T follicular helper cell (primary cell): ENCODE measurements around the gene MRPS31.
"Not testable (repeated sequence)": the region's sequence is repeated elsewhere in the genome, so short reads cannot be mapped to it uniquely, and the experiment has no call there.

Experiments used
- DNase-seq: peaks from one replicate; pipeline ENCODE4 v3.0.0-alpha.2; 2020; ENCODE audit warnings: low read depth

The MRPS31 gene

DNA sequence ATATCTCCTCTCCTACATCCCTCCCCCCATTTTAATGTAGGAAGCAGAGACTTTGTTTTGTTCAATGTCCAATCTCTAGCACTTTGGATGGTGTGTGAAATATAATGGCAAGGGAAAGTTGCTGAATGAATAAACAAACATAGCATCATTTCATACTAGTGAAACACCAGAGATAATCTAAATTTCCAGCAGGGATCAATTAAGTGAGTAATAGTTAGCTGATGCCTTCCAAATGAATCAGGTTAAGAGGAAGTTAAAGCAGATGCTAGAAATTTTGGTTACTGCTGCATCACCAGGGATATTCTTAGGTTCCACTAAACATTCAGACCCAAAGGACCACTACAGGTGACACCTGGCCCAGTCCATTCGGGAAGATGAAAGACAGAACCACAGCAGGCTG, 8.1 kb downstream of the MRPS31 start:
- no peak for DNase-seq

- no peak for DNase-seq
Observed at GRCh38 chr13:40758811-40759210, 12.2 kb downstream of the MRPS31 start.

DNA sequence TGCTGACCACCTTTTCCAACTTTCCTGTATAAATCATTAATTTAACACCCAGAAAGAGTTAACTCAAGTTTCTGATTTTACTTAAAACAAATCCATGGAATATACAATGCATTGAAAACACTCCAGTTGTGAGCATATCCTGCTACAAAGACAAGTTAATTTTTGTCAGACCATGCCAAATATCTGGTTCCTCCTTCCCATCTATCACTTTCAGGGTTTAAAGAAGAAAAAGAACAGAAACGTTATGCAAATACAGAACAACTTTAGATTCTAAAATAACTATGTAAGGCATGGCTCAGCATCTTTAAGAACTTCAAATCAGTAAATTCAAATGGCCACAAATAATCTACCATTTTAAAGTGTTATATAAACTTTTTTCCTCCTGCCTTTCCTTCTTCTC, 14.9 kb downstream of the MRPS31 start:
- DNase-seq = no peak

DNA sequence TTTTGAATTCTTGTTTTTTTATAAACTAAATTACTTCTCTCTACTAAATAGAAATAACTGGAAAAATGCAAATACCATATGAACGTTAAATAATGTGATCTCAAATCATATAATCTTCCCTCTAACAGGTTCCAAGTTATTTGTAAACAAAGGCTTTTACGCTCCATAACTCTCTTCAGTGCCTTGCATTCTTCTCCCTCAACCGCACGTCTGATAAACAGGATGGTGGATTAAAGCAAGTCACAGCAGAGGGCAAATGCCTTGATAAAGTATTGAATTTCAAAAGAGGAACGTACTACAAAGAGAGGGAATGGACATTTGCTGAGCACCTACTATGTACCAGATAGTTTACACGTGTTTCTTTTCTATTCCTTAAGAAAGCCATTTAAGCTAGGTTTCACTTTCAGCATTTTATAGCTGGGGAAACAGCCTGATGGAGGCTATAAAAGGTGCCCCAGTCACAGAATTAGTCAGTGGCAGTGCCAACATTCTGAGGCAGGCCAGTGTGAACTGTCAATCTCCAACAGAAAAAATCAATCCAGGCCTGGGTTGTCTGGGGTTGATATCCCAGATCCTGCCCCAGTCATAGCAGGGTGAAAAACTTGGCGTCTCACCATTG, 15.8 kb downstream of the MRPS31 start:
- DNase-seq = no peak

DNA sequence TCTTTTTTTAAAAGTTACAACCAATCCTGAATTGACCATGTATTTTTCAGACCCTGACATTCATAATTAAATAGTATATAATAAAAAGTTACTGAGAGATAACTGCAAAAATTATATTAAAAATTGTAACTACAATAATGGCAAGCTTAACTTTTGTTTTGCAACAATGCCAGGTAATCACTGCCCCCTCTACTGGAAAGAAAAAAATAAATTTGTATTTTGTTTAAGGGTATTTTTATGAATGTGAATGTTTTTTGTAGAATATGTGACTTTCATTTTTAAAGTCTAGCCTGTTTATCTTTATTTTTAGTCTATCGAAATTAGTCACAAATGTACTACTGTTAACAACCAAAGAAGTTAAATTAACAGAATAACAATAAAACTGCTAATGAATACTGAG, 21.7 kb downstream of the MRPS31 start:
- no peak for DNase-seq

DNA sequence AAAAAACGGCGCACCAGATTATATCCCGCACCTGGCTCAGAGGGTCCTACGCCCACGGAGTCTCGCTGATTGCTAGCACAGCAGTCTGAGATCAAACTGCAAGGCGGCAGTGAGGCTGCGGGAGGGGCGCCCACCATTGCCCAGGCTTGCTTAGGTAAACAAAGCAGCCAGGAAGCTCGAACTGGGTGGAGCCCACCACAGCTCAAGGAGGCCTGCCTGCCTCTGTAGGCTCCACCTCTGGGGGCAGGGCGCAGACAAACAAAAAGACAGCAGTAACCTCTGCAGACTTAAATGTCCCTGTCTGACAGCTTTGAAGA, 35.8 kb downstream of the MRPS31 start:
- DNase-seq = not testable (repeated sequence)

GRCh38 chr13:40734536-40735231, 36.3 kb downstream of the MRPS31 start:
- not testable (repeated sequence) for DNase-seq

GRCh38 chr13:40732658-40733057, 38.3 kb downstream of the MRPS31 start:
- DNase-seq = no peak

- DNase-seq = no peak
Observed at GRCh38 chr13:40728595-40728994, 42.4 kb downstream of the MRPS31 start.

DNA sequence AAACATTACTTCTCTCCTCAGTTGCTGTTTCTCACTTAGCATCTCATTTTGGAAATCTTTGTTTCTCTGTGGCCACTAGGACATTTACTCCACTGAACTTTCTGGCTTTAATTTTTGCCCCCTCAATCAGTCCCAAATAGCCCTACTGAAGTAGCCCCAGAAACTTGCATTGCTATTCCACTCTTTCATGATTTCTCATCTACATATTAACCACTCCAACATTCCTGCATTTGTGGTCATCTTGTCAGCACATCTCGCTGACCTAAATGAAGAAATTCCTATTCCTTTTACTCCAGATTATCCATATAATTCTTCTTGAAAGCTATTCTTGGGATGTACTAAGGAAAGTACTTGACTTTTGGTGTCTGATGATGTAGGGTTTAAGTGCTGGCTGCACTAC, 56.6 kb downstream of the MRPS31 start:
- not testable (repeated sequence) for DNase-seq

GRCh38 chr13:40706439-40706838, 64.6 kb downstream of the MRPS31 start:
- no peak for DNase-seq

GRCh38 chr13:40697711-40698110, 73.3 kb downstream of the MRPS31 start:
- DNase-seq = no peak

- DNase-seq = no peak
Observed at GRCh38 chr13:40694426-40694825, 76.6 kb downstream of the MRPS31 start.

GRCh38 chr13:40692946-40693345, 78.0 kb downstream of the MRPS31 start:
- DNase-seq = no peak

DNA sequence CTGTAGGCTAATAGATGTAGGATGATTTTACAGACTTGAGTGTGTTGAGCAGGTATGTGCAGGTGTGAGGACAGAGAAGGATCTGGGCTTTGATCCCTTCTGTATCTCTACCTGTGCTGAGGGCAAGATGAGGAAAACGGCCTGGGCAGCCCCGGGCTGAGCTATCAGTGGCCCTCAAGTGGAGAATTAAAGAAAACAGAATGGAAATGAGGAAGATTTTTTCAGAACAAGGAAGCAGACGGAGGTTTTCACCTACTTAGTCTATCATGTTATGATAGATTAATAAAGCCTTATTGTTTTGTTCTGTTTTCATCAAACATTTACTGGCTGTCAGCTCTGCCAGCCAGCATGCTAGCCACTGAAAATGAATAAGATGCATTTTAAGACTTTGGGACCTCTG, 82.2 kb downstream of the MRPS31 start:
- DNase-seq = no peak

- DNase-seq = no peak
Observed at GRCh38 chr13:40682449-40683240, 88.3 kb downstream of the MRPS31 start.

DNA sequence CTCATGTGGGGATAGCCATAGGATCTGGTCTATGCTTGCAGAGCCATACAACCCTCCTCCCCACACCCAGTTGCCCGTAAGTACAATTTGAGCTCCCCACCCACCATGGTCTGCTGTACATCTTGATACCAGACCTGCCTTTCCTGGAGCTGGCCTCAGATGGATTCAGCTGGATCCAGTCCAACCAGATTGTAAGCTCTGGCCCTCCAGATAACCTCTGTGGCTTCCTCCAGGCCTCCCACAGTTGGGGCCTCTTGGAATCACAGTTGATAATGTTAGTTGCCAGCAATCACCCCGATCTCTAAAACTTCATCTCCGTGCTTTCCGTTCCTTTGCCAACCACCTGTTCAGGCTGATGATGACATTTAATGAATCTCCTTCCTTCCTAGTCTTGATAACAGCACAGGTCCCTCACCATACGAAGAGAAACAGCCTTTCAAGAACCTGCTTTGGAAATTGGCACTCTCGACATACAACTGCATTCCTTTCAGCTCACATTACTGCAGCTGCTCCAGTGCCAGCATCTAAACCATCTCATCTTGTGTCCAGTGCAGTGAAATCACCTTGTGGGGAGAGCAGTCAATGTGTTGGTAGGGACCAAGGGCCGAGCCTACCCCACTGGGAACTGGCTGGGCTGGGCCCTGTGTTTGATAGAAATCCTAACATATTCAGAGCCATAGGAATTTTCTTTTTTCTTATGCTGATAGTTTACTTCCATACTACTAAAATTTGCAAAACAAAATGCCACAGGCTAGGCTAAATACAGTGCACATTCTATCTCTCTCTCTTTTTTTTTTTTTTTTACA, 89.4 kb downstream of the MRPS31 start:
- DNase-seq = no peak

DNA sequence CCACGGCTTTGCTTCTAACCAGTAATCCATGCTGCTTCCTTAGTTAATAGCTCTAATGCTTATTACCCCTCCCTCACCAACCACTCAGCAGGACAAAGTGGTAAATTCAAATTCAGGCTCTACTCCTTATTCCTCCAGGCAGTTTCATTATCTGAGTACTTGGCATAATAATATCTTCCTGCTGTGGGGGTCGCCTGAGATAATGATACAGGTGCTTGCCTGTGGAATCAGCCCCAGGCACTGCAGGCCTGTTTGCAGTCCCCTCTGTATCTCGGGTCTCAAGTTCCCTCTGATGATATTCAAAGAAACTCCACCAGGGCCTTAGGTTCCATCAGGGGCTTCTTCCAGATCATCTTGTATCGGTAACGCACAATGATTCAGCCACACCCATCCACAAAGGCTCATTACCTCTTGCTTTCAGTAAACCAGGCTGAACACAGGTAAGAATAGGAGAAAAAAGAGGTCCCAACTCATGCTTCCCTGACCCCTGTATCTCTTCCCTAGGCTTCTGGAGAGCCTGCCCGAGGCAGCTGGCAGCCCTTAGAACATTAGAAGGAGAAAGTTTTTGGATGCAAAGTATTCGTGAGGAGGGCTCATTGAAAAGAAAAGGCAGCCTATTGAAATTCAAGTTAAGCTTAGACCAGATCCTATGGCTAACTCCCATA, 90.2 kb downstream of the MRPS31 start:
- DNase-seq = no peak

GRCh38 chr13:40679480-40679985, 91.5 kb downstream of the MRPS31 start:
- no peak for DNase-seq
